GM12878 (cell line): ENCODE data around the gene TMEM30A. TPM values are rescaled to one million over a fixed set of nuclear protein-coding genes. Genes with fewer than 3 reads are reported as not detected.

Experiments
- ATAC-seq: fragments of 200-7000 bp; cut with Tn5 transposase; 3 replicates; pipeline ENCODE4 v1.9.1; 2020; ENCODE audit warnings: mild to moderate bottlenecking, moderate library complexity
- BruUV-seq: library from RNA; stranded (reverse); fragments of 400-500 nt; replicated peaks from 2 replicates; lab custom pipeline; 2021; lab: Mats Ljungman, UMichigan
- CTCF ChIA-PET: fragments of 300-600 bp; sonication (Branson Sonifier 250); formaldehyde crosslinking; extraction: SDS; loops from one replicate; lab custom pipeline; 2021; ENCODE audit warnings: inconsistent platforms; lab: Yijun Ruan, JAX
- POLR2A ChIA-PET: fragments of 350-600 bp; formaldehyde crosslinking; extraction: SDS; loops from one replicate; lab custom pipeline; 2021; ENCODE audit warnings: inconsistent platforms; lab: Charles Lee
- RAD21 ChIA-PET: fragments of 300-600 bp; sonication (Branson Sonifier 250); formaldehyde crosslinking; loops from one replicate; lab custom pipeline; 2023; ENCODE audit warnings: antibody characterized with exemption; ENCODE audit not compliant: unreplicated experiment; lab: Charles Lee
- SMC1A ChIA-PET: fragments of 300-600 bp; sonication (Branson Sonifier 250); formaldehyde crosslinking; loops from one replicate; lab custom pipeline; 2023; ENCODE audit not compliant: unreplicated experiment, uncharacterized antibody; lab: Charles Lee
- DNase-seq: peaks from one replicate; pipeline ENCODE4 v3.0.0-alpha.2; 2011; ENCODE audit warnings: low read depth, low spot score
- FAIRE-seq: peaks from 3 replicates; lab custom pipeline; 2011; peaks lifted over from hg19 to GRCh38; lab: Jason Lieb, UNC
- H2AFZ ChIP-seq: 2 replicates; pipeline ENCODE4 v1.6.0; 2011; ENCODE audit warnings: low read depth, low read length, control low read depth; ENCODE audit not compliant: control insufficient read depth
- H3K27ac ChIP-seq: 2 replicates; pipeline ENCODE4 v1.5.1; 2011; ENCODE audit warnings: control low read depth; ENCODE audit not compliant: control insufficient read depth, insufficient read depth
- H3K27me3 ChIP-seq, 2 experiments: replicated peaks in 1 of 2; 2 replicates each; pipeline versions ENCODE4 v1.6.0 to v1.6.1; 2011; ENCODE audit warnings: low read length in 1 of 2; ENCODE audit not compliant: control insufficient read depth in 2 of 2, insufficient read depth in 2 of 2
- H3K36me3 ChIP-seq, 2 experiments: 2 replicates each; pipeline ENCODE4 v1.5.1; 2011; ENCODE audit warnings: low read length in 1 of 2; ENCODE audit not compliant: control insufficient read depth in 2 of 2, insufficient read depth in 2 of 2
- H3K4me1 ChIP-seq: 2 replicates; pipeline ENCODE4 v1.6.1; 2011; ENCODE audit warnings: mild to moderate bottlenecking, low read length, moderate library complexity, mixed read lengths; ENCODE audit not compliant: control insufficient read depth, insufficient read depth
- H3K4me2 ChIP-seq: 2 replicates; pipeline ENCODE4 v1.6.0; 2011; ENCODE audit warnings: control low read depth; ENCODE audit not compliant: control insufficient read depth, insufficient read depth
- H3K4me3 ChIP-seq: fragments of 200-600 bp; sonication (generic); 2 replicates; pipeline ENCODE4 v1.5.1; 2016
- H3K79me2 ChIP-seq: 2 replicates; pipeline ENCODE4 v1.6.0; 2011; ENCODE audit warnings: low read length; ENCODE audit not compliant: control insufficient read depth, insufficient read depth
- H3K9ac ChIP-seq: 2 replicates; pipeline ENCODE4 v1.8.0; 2011; ENCODE audit warnings: low read length, control low read depth, mixed read lengths; ENCODE audit not compliant: control insufficient read depth, insufficient read depth
- H3K9me3 ChIP-seq: replicated peaks from 3 replicates; pipeline ENCODE4 v1.5.1; 2011; ENCODE audit warnings: mild to moderate bottlenecking, low read length; ENCODE audit not compliant: control insufficient read depth, insufficient read depth
- H4K20me1 ChIP-seq: 2 replicates; pipeline ENCODE4 v1.6.0; 2011; ENCODE audit not compliant: control insufficient read depth, insufficient read depth
- BRCA1 ChIP-seq: IDR thresholded peaks from 2 replicates; pipeline ENCODE4 v1.6.1; 2011; ENCODE audit warnings: low read depth, low read length, improper control_type of control experiment
- CHD2 ChIP-seq: IDR thresholded peaks from 2 replicates; pipeline ENCODE4 v1.6.1; 2011; ENCODE audit warnings: low read depth, low read length, improper control_type of control experiment, borderline replicate concordance
- E2F8 ChIP-seq: fragments of 450-650 bp; IDR thresholded peaks from 2 replicates; pipeline ENCODE4 v1.6.1; 2018; ENCODE audit warnings: mild to moderate bottlenecking, low read depth, moderate library complexity; ENCODE audit not compliant: partially characterized antibody
- EGR1 ChIP-seq, 2 experiments: IDR thresholded peaks; 1 replicate in 1 of 2; 2 replicates in 1 of 2; pipeline ENCODE4 v1.6.1; 2011 to 2012; ENCODE audit warnings: low read depth in 2 of 2, low read length in 2 of 2, borderline replicate concordance in 1 of 2, mild to moderate bottlenecking in 1 of 2, moderate library complexity in 1 of 2
- NFYB ChIP-seq: IDR thresholded peaks from 2 replicates; pipeline ENCODE4 v1.6.1; 2011; ENCODE audit warnings: low read depth, mild to moderate bottlenecking, low read length, improper control_type of control experiment, moderate library complexity; ENCODE audit not compliant: insufficient read depth
- POU2F2 ChIP-seq: IDR thresholded peaks from 3 replicates; pipeline ENCODE4 v1.6.1; 2011; ENCODE audit warnings: low read depth, mild to moderate bottlenecking, low read length, borderline replicate concordance
- PRDM15 ChIP-seq: fragments of 450-650 bp; formaldehyde crosslinking; IDR thresholded peaks from 2 replicates; pipeline ENCODE4 v1.4.0; 2020; ENCODE audit warnings: mild to moderate bottlenecking, moderate library complexity
- RBBP5 ChIP-seq: fragments of 200-600 bp; sonication (generic); conservative IDR thresholded peaks from 2 replicates; pipeline ENCODE4 v1.6.1; 2016
- RCOR1 ChIP-seq: conservative IDR thresholded peaks from 2 replicates; pipeline ENCODE4 v1.6.1; 2012; ENCODE audit warnings: low read depth, low read length, improper control_type of control experiment
- SPI1 ChIP-seq: IDR thresholded peaks from 2 replicates; pipeline ENCODE4 v1.6.1; 2011; ENCODE audit warnings: low read depth, mild to moderate bottlenecking, low read length, moderate library complexity, borderline replicate concordance; ENCODE audit not compliant: insufficient read depth
- SREBF1 ChIP-seq: IDR thresholded peaks from 2 replicates; pipeline ENCODE4 v1.6.1; 2012; ENCODE audit warnings: mild to moderate bottlenecking, low read length
- USF2 ChIP-seq: IDR thresholded peaks from 2 replicates; pipeline ENCODE4 v1.6.1; 2011; ENCODE audit warnings: low read depth, low read length, improper control_type of control experiment, borderline replicate concordance
- ZBED1 ChIP-seq: IDR thresholded peaks from 2 replicates; pipeline ENCODE4 v1.6.1; 2016; ENCODE audit warnings: borderline replicate concordance
- WGBS: methylation state at CpG from one replicate; pipeline ENCODE4 v1.1.6; 2016; ENCODE audit warnings: low lambda C conversion rate; ENCODE audit not compliant: insufficient replicate concordance, insufficient coverage; ENCODE audit errors: missing lambda C conversion rate; 5-methylcytosine and 5-hydroxymethylcytosine counted together
- in situ Hi-C: fragments of 300-500 bp; cut with MboI; formaldehyde crosslinking; loops from 9 replicates; pipeline ENCODE4 v1.14.3; 2018; ENCODE audit warnings: mixed read lengths
- intact Hi-C: fragments of 100-400 bp; cut with micrococcal nuclease; formaldehyde crosslinking; loops from one replicate; pipeline ENCODE4 v1.14.2; 2022; ENCODE audit not compliant: unreplicated experiment
- polyA plus RNA-seq, 11 experiments: library from polyadenylated mRNA; depleted of rRNA in 4 of 11; unstranded in 6 of 11; stranded (reverse) in 5 of 11; fragments of >200 nt; fragmentation: Nextera tagmentation in 4 of 11; fragmentation: Illumina TruSeq in 1 of 11; extraction: Ambion mirVana in 4 of 11; extraction: Trizol in 1 of 11; gene quantifications; 1 replicate in 1 of 11; 2 replicates in 10 of 11; pipeline versions ENCODE4 v1.2.1 to v1.2.3, GENCODE V29; 2011 to 2016; ENCODE audit warnings: inconsistent platforms in 2 of 11, missing spikeins in 2 of 11, low read depth in 1 of 11
- total RNA-seq, 4 experiments: library from RNA; depleted of rRNA in 3 of 4; stranded (reverse); fragments of >200 nt in 3 of 4; fragmentation: Illumina TruSeq in 1 of 4; extraction: Trizol in 1 of 4; gene quantifications; 2 replicates each; pipeline versions ENCODE4 v1.2.1 to v1.2.3, GENCODE V29; 2013 to 2021

Gene TMEM30A
- total and polyA plus RNA-seq, 10 of the 15 experiments (the other 5 are each of a cell fraction or from before 2014, with no cell fraction given), result 11.9 to 61.6 (median 43.2) TPM

- TF ChIP-seq PRDM15 (no peak), RBBP5 (no peak), SREBF1 (no peak), NFYB (no peak), USF2 (no peak), ZBED1 (no peak), BRCA1 (no peak), RCOR1 (no peak)
Observed at GRCh38 chr6:75301537-75301936, 16.9 kb upstream of the TMEM30A start (continued).

- no peak for DNase-seq
- Histone ChIP-seq H4K20me1 (no peaks in the 10 kb centered on the region), H3K27ac (no peak overlapping the region), H2AFZ (no peak overlapping the region), H3K36me3 (no peaks in the 10 kb centered on the region), H3K4me3 (no peak overlapping the region), H3K9me3 (no peaks in the 10 kb centered on the region), H3K79me2 (no peaks in the 10 kb centered on the region), H3K4me1 (no peaks in the 10 kb centered on the region), H3K9ac (no peak overlapping the region), H3K27me3 (no peaks in the 10 kb centered on the region), H3K4me2 (no peak overlapping the region)
- intact Hi-C loops, result no loop called here
- RAD21 ChIA-PET, result interaction anchor here (1.1 to 3.0 kb wide), 3 partner anchors 33 to 228 kb away, joined by 6 to 13 read pairs (median 7); no protein-coding TSS in a partner anchor
- CTCF ChIA-PET, result interaction anchor here (1.2 to 7.9 kb wide), 6 partner anchors 34 to 227 kb away, joined by 3 to 68 read pairs (median 18); no protein-coding TSS in a partner anchor
- no TSS peak for BruUV-seq
- POLR2A ChIA-PET, result no interaction called here
- WGBS, result 80% methylated on average over 2 of the region's 2 CpGs
- ATAC-seq, result no peak
- in situ Hi-C loops, result no loop called here
- FAIRE-seq, result no peak
- SMC1A ChIA-PET, result interaction anchor here (0.8 to 4.8 kb wide), 9 partner anchors 10 to 228 kb away, joined by 3 to 40 read pairs (median 4); partner anchors contain the start of gene FILIP1
- no peak for TF ChIP-seq SPI1
- TF ChIP-seq EGR1 (IDR thresholded peaks at IDR 0.05; ENCODE audit: borderline replicate concordance in 1 of 2, low read depth in 2 of 2, low read length in 2 of 2), result no peak
- TF ChIP-seq POU2F2, result no peak
- no peak for TF ChIP-seq CHD2
- no peak for TF ChIP-seq E2F8
Observed at GRCh38 chr6:75301088-75301487, 16.5 kb upstream of the TMEM30A start.
